HEK293 (cell line): Measurements from ENCODE around the gene RINL.

Experiments
- CTCF ChIP-seq: fragments of 450-650 bp; formaldehyde crosslinking; IDR thresholded peaks from 2 replicates; pipeline ENCODE4 v1.5.1; 2016; ENCODE audit warnings: missing biosample characterization, missing genetic modification characterization
- PATZ1 ChIP-seq: fragments of 450-650 bp; formaldehyde crosslinking; IDR thresholded peaks from 2 replicates; pipeline ENCODE4 v1.5.1; 2016; ENCODE audit warnings: missing biosample characterization, missing genetic modification characterization
- ZBTB26 ChIP-seq: fragments of 450-650 bp; formaldehyde crosslinking; optimal IDR thresholded peaks from 2 replicates; pipeline ENCODE3; 2016; ENCODE audit warnings: missing biosample characterization, mild to moderate bottlenecking, missing genetic modification characterization
- ZNF624 ChIP-seq: fragments of 450-650 bp; formaldehyde crosslinking; IDR thresholded peaks from 2 replicates; pipeline ENCODE4 v1.5.1; 2017; ENCODE audit warnings: missing biosample characterization, missing genetic modification characterization
- ZNF645 ChIP-seq: fragments of 450-650 bp; formaldehyde crosslinking; IDR thresholded peaks from 2 replicates; pipeline ENCODE4; 2016; ENCODE audit warnings: missing biosample characterization, missing genetic modification characterization

- TF ChIP-seq ZNF624 (tag by site-specific recombination) (no peak), CTCF (tag by site-specific recombination) (no peak), PATZ1 (tag by site-specific recombination) (no peak), ZBTB26 (tag by site-specific recombination) (no peak), ZNF645 (tag by site-specific recombination) (no peak)
These were observed 32.0 kb downstream of the RINL start for GRCh38 chr19:38846097-38846496.
